Nephron (organoid): ENCODE results near the gene CDC42BPB.

Experiments used
- H3K27ac Mint-ChIP-seq, 3 experiments: 2 replicates each; pipeline ENCODE4 v1.8.0; 2020; ENCODE audit warnings: mixed read lengths in 3 of 3, mild to moderate bottlenecking in 2 of 3, moderate library complexity in 1 of 3
- H3K27me3 Mint-ChIP-seq: 2 replicates; pipeline ENCODE4 v1.8.0; 2021; ENCODE audit warnings: low read depth, mild to moderate bottlenecking, moderate library complexity, mixed read lengths
- H3K36me3 Mint-ChIP-seq: 2 replicates; pipeline ENCODE4 v1.8.0; 2020; ENCODE audit warnings: low read depth, mixed read lengths
- H3K4me1 Mint-ChIP-seq: 2 replicates; pipeline ENCODE4 v1.8.0; 2020; ENCODE audit warnings: mixed read lengths
- H3K4me3 Mint-ChIP-seq, 3 experiments: 2 replicates each; pipeline ENCODE4 v1.8.0; 2020; ENCODE audit warnings: mild to moderate bottlenecking in 3 of 3, mixed read lengths in 3 of 3, moderate library complexity in 2 of 3
- H3K9me3 Mint-ChIP-seq: 2 replicates; pipeline ENCODE4 v1.8.0; 2020; ENCODE audit warnings: mixed read lengths
- CTCF ChIP-seq, 3 experiments: fragments of 200-600 bp; sonication (generic); IDR thresholded peaks; one replicate each; pipeline ENCODE4 v1.5.0; 2021; ENCODE audit warnings: antibody characterized with exemption in 3 of 3; ENCODE audit not compliant: unreplicated experiment in 3 of 3

The CDC42BPB gene

GRCh38 chr14:103103461-103104388 lies 46.4 kb upstream of the CDC42BPB start:
- H3K36me3 Mint-ChIP-seq: no peaks in the 10 kb centered on the region
- H3K27ac Mint-ChIP-seq: no peak overlapping the region
- TF ChIP-seq CTCF (IDR thresholded peaks at IDR 0.05; ENCODE audit: unreplicated experiment in 3 of 3): peak in 1 of 3 experiments; percentile 12
- peaks cover 23% of the 10 kb centered on the region for H3K4me1 Mint-ChIP-seq
- peaks cover 23% of the 10 kb centered on the region for H3K27me3 Mint-ChIP-seq
- no peaks in the 10 kb centered on the region for H3K9me3 Mint-ChIP-seq
- peak overlapping the region; percentile 39 to 75 (median 73) for H3K4me3 Mint-ChIP-seq

- Mint-ChIP-seq H3K4me3 (no peak overlapping the region), H3K27ac (no peak overlapping the region), H3K36me3 (no peaks in the 10 kb centered on the region), H3K9me3 (no peaks in the 10 kb centered on the region), H3K27me3 (peaks cover 23% of the 10 kb centered on the region), H3K4me1 (peaks cover 21% of the 10 kb centered on the region)
- TF ChIP-seq CTCF (IDR thresholded peaks at IDR 0.05; ENCODE audit: unreplicated experiment in 3 of 3): no peak
These were observed 45.4 kb upstream of the CDC42BPB start for GRCh38 chr14:103102689-103103260.

- no peaks in the 10 kb centered on the region for H3K9me3 Mint-ChIP-seq
- no peak overlapping the region for H3K4me3 Mint-ChIP-seq
- H3K27me3 Mint-ChIP-seq: peaks cover 26% of the 10 kb centered on the region
- no peak overlapping the region for H3K27ac Mint-ChIP-seq
- H3K36me3 Mint-ChIP-seq: no peaks in the 10 kb centered on the region
- peaks cover 21% of the 10 kb centered on the region for H3K4me1 Mint-ChIP-seq
- TF ChIP-seq CTCF (IDR thresholded peaks at IDR 0.05; ENCODE audit: unreplicated experiment in 3 of 3): no peak
These were observed 44.8 kb upstream of the CDC42BPB start for GRCh38 chr14:103101963-103102688.

GRCh38 chr14:103101257-103101962 lies 44.1 kb upstream of the CDC42BPB start:
- no peak overlapping the region for H3K4me3 Mint-ChIP-seq

More at GRCh38 chr14:103101257-103101962, 44.1 kb upstream of the CDC42BPB start:
- Mint-ChIP-seq H3K27me3 (peaks cover 23% of the 10 kb centered on the region), H3K9me3 (no peaks in the 10 kb centered on the region), H3K36me3 (no peaks in the 10 kb centered on the region), H3K27ac (no peak overlapping the region), H3K4me1 (peaks cover 21% of the 10 kb centered on the region)
- no peak for TF ChIP-seq CTCF (IDR thresholded peaks at IDR 0.05; ENCODE audit: unreplicated experiment in 3 of 3)
